HepG2 (cell line): Measurements from ENCODE around the gene FAM90A26. TPM values are rescaled to one million over a fixed set of nuclear protein-coding genes. Genes with fewer than 3 reads are reported as not detected.

Experiments
- ATAC-seq: fragments of 200-7000 bp; cut with Tn5 transposase; 3 replicates; pipeline ENCODE4 v1.9.1; 2020; ENCODE audit warnings: mild to moderate bottlenecking, moderate library complexity
- BruUV-seq: library from RNA; stranded (reverse); fragments of 400-500 nt; replicated peaks from 2 replicates; lab custom pipeline; 2021; lab: Mats Ljungman, UMichigan
- CTCF ChIA-PET: fragments of 300-600 bp; formaldehyde crosslinking; extraction: SDS; loops from one replicate; lab custom pipeline; 2021; ENCODE audit warnings: low total read pairs, inconsistent platforms, low intra/inter-chr PET ratio; lab: Yijun Ruan, JAX
- POLR2A ChIA-PET: fragments of 350-600 bp; sonication (Branson Sonifier 250); formaldehyde crosslinking; loops from one replicate; lab custom pipeline; 2020; ENCODE audit warnings: antibody characterized with exemption, inconsistent platforms; lab: Yijun Ruan, JAX
- DNase-seq: peaks from one replicate; pipeline ENCODE4 v3.0.0-alpha.2; 2015; ENCODE audit warnings: low spot score
- FAIRE-seq: peaks from 3 replicates; lab custom pipeline; 2011; peaks lifted over from hg19 to GRCh38; lab: Jason Lieb, UNC
- H2AFZ ChIP-seq: one replicate; pipeline ENCODE4 v1.6.1; 2011; ENCODE audit warnings: low read length, inconsistent platforms
- H3K27ac ChIP-seq: fragments of 300-600 bp; 3 replicates; pipeline ENCODE4 v1.8.0; 2011; ENCODE audit warnings: mixed run types, mild to moderate bottlenecking, mixed read lengths, low read length, inconsistent platforms; ENCODE audit not compliant: insufficient read depth; ENCODE audit errors: extremely low read length
- H3K27me3 ChIP-seq, 2 experiments: fragments of 200-600 bp in 1 of 2; 2 replicates in 1 of 2; 3 replicates in 1 of 2; pipeline versions ENCODE4 v1.6.0 to v1.8.0; 2011; ENCODE audit warnings: low read length in 2 of 2, mild to moderate bottlenecking in 2 of 2, moderate library complexity in 2 of 2, inconsistent platforms in 1 of 2; ENCODE audit not compliant: insufficient read depth in 2 of 2, control insufficient read depth in 1 of 2
- H3K36me3 ChIP-seq, 2 experiments: fragments of 200-600 bp in 1 of 2; replicated peaks in 1 of 2; 2 replicates in 1 of 2; 3 replicates in 1 of 2; pipeline versions ENCODE4 v1.5.1 to v1.8.0; 2011; ENCODE audit warnings: low read length in 2 of 2, inconsistent platforms in 1 of 2; ENCODE audit not compliant: insufficient read depth in 2 of 2, control insufficient read depth in 1 of 2
- H3K4me1 ChIP-seq: 2 replicates; pipeline ENCODE4 v1.5.1; 2012; ENCODE audit warnings: low read length, inconsistent platforms; ENCODE audit not compliant: insufficient read depth
- H3K4me2 ChIP-seq: 2 replicates; pipeline ENCODE4 v1.6.0; 2011; ENCODE audit warnings: low read depth, low read length, inconsistent platforms
- H3K4me3 ChIP-seq, 3 experiments: fragments of 200-600 bp in 1 of 3; sonication (generic), shearing (Covaris generic) in 1 of 3; replicated peaks in 1 of 3; 2 replicates each; pipeline ENCODE4 v1.5.1; 2011 to 2016; ENCODE audit warnings: low read length in 3 of 3, inconsistent platforms in 2 of 3, low read depth in 2 of 3, mild to moderate bottlenecking in 2 of 3, control low read depth in 1 of 3, mixed read lengths in 1 of 3; ENCODE audit not compliant: insufficient read depth in 1 of 3
- H3K79me2 ChIP-seq: one replicate; pipeline ENCODE4 v1.6.1; 2011; ENCODE audit warnings: low read length, inconsistent platforms; ENCODE audit not compliant: insufficient read depth
- H3K9ac ChIP-seq: 2 replicates; pipeline ENCODE4 v1.6.0; 2011; ENCODE audit warnings: mild to moderate bottlenecking, low read depth, low read length, inconsistent platforms; ENCODE audit not compliant: insufficient read depth
- H3K9me3 ChIP-seq: 2 replicates; pipeline ENCODE4 v1.5.1; 2012; ENCODE audit warnings: mild to moderate bottlenecking, low read length
- H4K20me1 ChIP-seq: 2 replicates; pipeline ENCODE4 v1.6.0; 2011; ENCODE audit warnings: inconsistent platforms, mild to moderate bottlenecking, low read length, moderate library complexity; ENCODE audit not compliant: insufficient read depth
- HHEX ChIP-seq: IDR thresholded peaks from 2 replicates; pipeline ENCODE4 v1.6.1; 2016; ENCODE audit warnings: control low read depth
- PAX8 ChIP-seq: sonication (generic); formaldehyde crosslinking; IDR thresholded peaks from 2 replicates; pipeline ENCODE4 v1.8.0; 2022; ENCODE audit warnings: mild to moderate bottlenecking, missing genetic modification reagents, borderline replicate concordance
- RARA ChIP-seq: IDR thresholded peaks from 2 replicates; pipeline ENCODE4 v1.6.1; 2016; ENCODE audit warnings: missing genetic modification reagents, missing compliant biosample characterization
- SRY ChIP-seq: sonication (generic); formaldehyde crosslinking; IDR thresholded peaks from 2 replicates; pipeline ENCODE4 v1.8.0; 2022; ENCODE audit warnings: mild to moderate bottlenecking, missing genetic modification reagents
- STAG1 ChIP-seq: sonication (generic); formaldehyde crosslinking; IDR thresholded peaks from 2 replicates; pipeline ENCODE4 v1.4.0; 2020; ENCODE audit warnings: missing genetic modification reagents
- ZBTB44 ChIP-seq: sonication (generic); formaldehyde crosslinking; IDR thresholded peaks from 2 replicates; pipeline ENCODE4 v1.4.0; 2020; ENCODE audit warnings: missing genetic modification reagents
- ZNF225 ChIP-seq: sonication (generic); formaldehyde crosslinking; IDR thresholded peaks from 2 replicates; pipeline ENCODE4 v1.4.0; 2020; ENCODE audit warnings: mild to moderate bottlenecking, missing genetic modification reagents
- ZSCAN21 ChIP-seq: sonication (generic); formaldehyde crosslinking; IDR thresholded peaks from 2 replicates; pipeline ENCODE4 v1.8.0; 2022; ENCODE audit warnings: mild to moderate bottlenecking, missing genetic modification reagents, moderate library complexity, borderline replicate concordance
- WGBS: methylation state at CpG from one replicate; pipeline ENCODE4 v1.1.6; 2017; ENCODE audit warnings: low lambda C conversion rate; 5-methylcytosine and 5-hydroxymethylcytosine counted together
- in situ Hi-C: cut with HindIII; loops from 2 replicates; pipeline ENCODE4 v1.10.0; 2017; ENCODE audit warnings: low pct_unique_long_range_greater_than_20kb; ENCODE audit not compliant: extremely low pct_ligation_motif_present
- intact Hi-C: fragments of 100-400 bp; cut with micrococcal nuclease; formaldehyde crosslinking; loops from one replicate; pipeline ENCODE4 v1.10.0; 2022; ENCODE audit not compliant: unreplicated experiment
- polyA plus RNA-seq, 8 experiments: library from polyadenylated mRNA; depleted of rRNA in 3 of 8; stranded (reverse) in 7 of 8; unstranded in 1 of 8; fragments of >200 nt; fragmentation: Illumina TruSeq in 4 of 8; extraction: Trizol in 4 of 8; gene quantifications; 2 replicates each; pipeline versions ENCODE4 v1.2.1 to v1.2.3, GENCODE V29; 2011 to 2016; ENCODE audit warnings: low read depth in 4 of 8, missing spikeins in 1 of 8, mixed read lengths in 1 of 8; ENCODE audit not compliant: insufficient read depth in 1 of 8
- total RNA-seq, 5 experiments: library from RNA; depleted of rRNA; stranded (reverse); fragments of >200 nt; fragmentation: Illumina TruSeq; extraction: Trizol; gene quantifications; 2 replicates each; pipeline ENCODE4 v1.2.3, GENCODE V29; 2016; ENCODE audit warnings: low read depth in 1 of 5
- TF ChIP-seq, protein P1 (sequence below): sonication (generic); formaldehyde crosslinking; IDR thresholded peaks from 2 replicates; pipeline ENCODE4 v1.9.0; 2022; ENCODE audit warnings: low read depth, missing genetic modification reagents
- TF ChIP-seq, protein P2 (sequence below): sonication (generic); formaldehyde crosslinking; IDR thresholded peaks from 2 replicates; pipeline ENCODE4 v1.4.0; 2020; ENCODE audit warnings: missing genetic modification reagents, borderline replicate concordance
- TF ChIP-seq, protein P3 (sequence below): IDR thresholded peaks from 2 replicates; pipeline ENCODE4 v1.6.1; 2016

Gene FAM90A26
- total and polyA plus RNA-seq, 2 of the 13 experiments (the other 11 are each of a cell fraction or from before 2014, with no cell fraction given): not detected

DNA sequence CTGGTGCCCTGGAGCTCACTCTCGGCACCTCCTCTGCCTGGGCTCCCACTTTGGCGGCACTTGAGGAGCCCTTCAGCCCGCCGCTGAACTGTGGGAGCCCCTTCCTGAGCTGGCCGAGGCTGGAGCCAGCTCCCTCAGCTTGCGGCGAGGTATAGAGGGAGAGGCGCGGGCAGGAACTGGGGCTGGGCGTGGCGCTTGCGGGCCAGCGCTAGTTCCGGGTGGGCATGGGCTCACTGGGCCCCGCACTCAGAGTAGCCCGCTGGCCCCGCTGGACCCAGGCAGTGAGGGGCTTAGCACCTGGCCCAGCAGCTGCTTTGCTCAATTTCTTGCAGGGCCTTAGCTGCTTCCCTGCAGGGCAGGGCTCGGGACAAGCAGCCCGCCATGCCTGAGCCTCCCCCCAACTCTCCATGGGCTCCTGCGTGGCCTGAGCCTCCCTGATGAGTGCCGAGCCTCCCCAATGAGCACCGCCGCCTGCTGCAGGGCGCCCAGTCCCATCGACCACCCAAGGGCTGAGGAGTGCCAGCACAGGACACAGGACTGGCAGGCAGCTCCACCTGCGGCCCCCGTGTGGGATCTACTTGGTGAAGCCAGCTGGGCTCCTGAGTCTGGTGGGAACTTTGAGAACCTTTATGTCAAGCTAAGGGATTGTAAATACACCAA is 26.7 kb upstream of the FAM90A26 start:
- FAIRE-seq: no peak
- no peaks in the 10 kb centered on the region for H4K20me1 ChIP-seq
- H3K9me3 ChIP-seq: no peaks in the 10 kb centered on the region
- WGBS: 89% methylated on average over 17 of the region's 27 CpGs
- H3K36me3 ChIP-seq: no peaks in the 10 kb centered on the region
- no peak for DNase-seq
- H2AFZ ChIP-seq: no peak overlapping the region
- H3K9ac ChIP-seq: no peak overlapping the region
- intact Hi-C loops: no loop called here
- in situ Hi-C loops: no loop called here
- CTCF ChIA-PET: no interaction called here
- no peak for ATAC-seq
- no peak overlapping the region for H3K4me3 ChIP-seq
- H3K27ac ChIP-seq: no peak overlapping the region
- no peak overlapping the region for H3K4me2 ChIP-seq
- POLR2A ChIA-PET: no interaction called here
- no TSS peak for BruUV-seq
- TF ChIP-seq SRY (CRISPR knock-in tag): no peak
- TF ChIP-seq ZBTB44 (CRISPR knock-in tag): no peak
- TF ChIP-seq STAG1: no peak
- TF ChIP-seq, protein P1, sequence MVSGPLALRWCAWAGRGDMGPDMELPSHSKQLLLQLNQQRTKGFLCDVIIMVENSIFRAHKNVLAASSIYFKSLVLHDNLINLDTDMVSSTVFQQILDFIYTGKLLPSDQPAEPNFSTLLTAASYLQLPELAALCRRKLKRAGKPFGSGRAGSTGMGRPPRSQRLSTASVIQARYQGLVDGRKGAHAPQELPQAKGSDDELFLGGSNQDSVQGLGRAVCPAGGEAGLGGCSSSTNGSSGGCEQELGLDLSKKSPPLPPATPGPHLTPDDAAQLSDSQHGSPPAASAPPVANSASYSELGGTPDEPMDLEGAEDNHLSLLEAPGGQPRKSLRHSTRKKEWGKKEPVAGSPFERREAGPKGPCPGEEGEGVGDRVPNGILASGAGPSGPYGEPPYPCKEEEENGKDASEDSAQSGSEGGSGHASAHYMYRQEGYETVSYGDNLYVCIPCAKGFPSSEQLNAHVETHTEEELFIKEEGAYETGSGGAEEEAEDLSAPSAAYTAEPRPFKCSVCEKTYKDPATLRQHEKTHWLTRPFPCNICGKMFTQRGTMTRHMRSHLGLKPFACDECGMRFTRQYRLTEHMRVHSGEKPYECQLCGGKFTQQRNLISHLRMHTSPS: no peak
- no peak for TF ChIP-seq RARA (CRISPR knock-in tag)
- TF ChIP-seq, protein P2, sequence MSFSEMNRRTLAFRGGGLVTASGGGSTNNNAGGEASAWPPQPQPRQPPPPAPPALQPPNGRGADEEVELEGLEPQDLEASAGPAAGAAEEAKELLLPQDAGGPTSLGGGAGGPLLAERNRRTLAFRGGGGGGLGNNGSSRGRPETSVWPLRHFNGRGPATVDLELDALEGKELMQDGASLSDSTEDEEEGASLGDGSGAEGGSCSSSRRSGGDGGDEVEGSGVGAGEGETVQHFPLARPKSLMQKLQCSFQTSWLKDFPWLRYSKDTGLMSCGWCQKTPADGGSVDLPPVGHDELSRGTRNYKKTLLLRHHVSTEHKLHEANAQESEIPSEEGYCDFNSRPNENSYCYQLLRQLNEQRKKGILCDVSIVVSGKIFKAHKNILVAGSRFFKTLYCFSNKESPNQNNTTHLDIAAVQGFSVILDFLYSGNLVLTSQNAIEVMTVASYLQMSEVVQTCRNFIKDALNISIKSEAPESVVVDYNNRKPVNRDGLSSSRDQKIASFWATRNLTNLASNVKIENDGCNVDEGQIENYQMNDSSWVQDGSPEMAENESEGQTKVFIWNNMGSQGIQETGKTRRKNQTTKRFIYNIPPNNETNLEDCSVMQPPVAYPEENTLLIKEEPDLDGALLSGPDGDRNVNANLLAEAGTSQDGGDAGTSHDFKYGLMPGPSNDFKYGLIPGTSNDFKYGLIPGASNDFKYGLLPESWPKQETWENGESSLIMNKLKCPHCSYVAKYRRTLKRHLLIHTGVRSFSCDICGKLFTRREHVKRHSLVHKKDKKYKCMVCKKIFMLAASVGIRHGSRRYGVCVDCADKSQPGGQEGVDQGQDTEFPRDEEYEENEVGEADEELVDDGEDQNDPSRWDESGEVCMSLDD (CRISPR knock-in tag): no peak
- TF ChIP-seq HHEX (CRISPR knock-in tag): no peak
- no peak for TF ChIP-seq ZNF225 (CRISPR knock-in tag)
- TF ChIP-seq ZSCAN21 (CRISPR knock-in tag): no peak
- no peak for TF ChIP-seq PAX8 (CRISPR knock-in tag)
- TF ChIP-seq, protein P3, sequence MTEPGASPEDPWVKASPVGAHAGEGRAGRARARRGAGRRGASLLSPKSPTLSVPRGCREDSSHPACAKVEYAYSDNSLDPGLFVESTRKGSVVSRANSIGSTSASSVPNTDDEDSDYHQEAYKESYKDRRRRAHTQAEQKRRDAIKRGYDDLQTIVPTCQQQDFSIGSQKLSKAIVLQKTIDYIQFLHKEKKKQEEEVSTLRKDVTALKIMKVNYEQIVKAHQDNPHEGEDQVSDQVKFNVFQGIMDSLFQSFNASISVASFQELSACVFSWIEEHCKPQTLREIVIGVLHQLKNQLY (CRISPR knock-in tag): no peak
- no peaks in the 10 kb centered on the region for H3K79me2 ChIP-seq
- no peaks in the 10 kb centered on the region for H3K4me1 ChIP-seq
- H3K27me3 ChIP-seq: no peaks in the 10 kb centered on the region
